HG02852 (cell line): ENCODE measurements around the gene VWA5B1.

Experiments
- ATAC-seq: cut with Tn5 transposase; IDR thresholded peaks from one replicate; pipeline ENCODE4 v1.9.1; 2021; ENCODE audit warnings: mild to moderate bottlenecking, moderate library complexity; ENCODE audit not compliant: unreplicated experiment

Gene VWA5B1

GRCh38 chr1:20322081-20322824 lies 31.6 kb downstream of the VWA5B1 start:
- peak; percentile 75 for ATAC-seq

- ATAC-seq: no peak
These were observed 32.3 kb downstream of the VWA5B1 start for GRCh38 chr1:20322825-20323612.

DNA sequence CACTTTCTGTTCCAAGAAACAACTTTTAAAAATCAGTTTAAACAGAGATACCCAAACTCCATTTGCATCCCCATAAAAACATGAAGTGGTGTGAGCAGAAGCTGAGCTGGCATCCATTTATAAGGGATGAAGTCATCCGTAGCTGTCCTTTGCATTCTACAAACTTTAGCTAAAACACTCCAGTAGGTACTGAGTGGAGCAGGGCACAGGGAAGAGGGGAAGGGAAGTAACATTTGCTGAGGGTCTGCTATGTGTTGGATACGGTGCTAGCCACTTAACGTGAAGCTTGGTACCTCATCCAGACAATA lies 32.9 kb downstream of the VWA5B1 start:
- ATAC-seq: no peak

DNA sequence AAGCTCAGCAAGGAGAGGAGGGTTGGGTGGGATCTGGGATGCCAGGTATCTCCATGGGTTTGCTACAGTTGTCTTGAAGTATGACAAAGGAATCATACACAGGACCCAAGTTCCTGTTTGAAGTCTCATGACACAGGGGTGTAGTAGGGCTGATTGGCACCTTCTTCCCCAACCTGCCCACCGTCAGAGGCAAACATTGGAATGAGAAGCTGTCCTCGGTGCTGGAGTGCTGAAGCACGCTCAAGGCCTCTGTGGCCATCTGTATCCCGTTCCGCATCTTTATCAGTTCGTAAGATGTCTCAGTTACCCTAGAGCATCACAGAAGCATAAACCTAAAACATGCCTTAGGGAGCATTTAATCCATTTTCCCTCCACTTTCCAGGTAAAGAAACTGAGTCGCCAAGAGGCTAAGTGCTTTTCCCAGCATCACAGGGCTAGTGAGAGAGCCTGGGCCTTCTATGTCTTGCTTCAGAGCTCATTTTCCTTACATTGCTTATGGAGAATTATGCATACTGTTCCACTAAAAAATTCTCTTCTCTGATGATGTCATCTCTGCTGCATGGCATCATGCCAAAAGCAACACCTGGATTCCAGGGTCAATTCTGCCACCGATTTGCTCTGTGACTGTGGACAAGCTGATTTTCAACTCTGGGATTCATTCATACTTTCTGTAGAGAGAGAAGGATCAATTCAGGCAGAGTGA lies 34.2 kb downstream of the VWA5B1 start:
- no peak for ATAC-seq

DNA sequence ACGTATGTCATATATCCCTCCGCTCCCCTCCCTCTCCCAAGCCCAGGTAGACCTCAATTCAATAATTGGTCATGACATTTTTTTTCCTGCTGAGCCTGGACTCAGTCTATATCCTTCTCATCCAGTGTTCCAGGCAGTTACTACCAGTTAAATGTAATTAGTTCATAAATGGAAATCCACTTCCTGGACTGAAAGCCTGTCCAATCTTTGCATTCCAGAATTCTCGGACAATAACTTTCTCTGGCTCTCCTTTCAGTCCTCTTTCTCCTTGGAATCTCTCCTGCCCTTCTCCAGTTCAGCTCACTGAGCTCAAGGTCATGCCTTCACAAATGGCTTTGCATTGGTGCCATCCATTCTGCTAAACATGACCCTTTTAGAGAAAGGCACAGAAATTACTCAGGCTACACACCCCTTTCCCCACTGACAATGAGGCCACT lies 34.8 kb downstream of the VWA5B1 start:
- no peak for ATAC-seq

- no peak for ATAC-seq
These were observed 35.3 kb downstream of the VWA5B1 start for GRCh38 chr1:20325844-20326420.

- ATAC-seq: no peak
These were observed 36.8 kb downstream of the VWA5B1 start for GRCh38 chr1:20327467-20327866.

DNA sequence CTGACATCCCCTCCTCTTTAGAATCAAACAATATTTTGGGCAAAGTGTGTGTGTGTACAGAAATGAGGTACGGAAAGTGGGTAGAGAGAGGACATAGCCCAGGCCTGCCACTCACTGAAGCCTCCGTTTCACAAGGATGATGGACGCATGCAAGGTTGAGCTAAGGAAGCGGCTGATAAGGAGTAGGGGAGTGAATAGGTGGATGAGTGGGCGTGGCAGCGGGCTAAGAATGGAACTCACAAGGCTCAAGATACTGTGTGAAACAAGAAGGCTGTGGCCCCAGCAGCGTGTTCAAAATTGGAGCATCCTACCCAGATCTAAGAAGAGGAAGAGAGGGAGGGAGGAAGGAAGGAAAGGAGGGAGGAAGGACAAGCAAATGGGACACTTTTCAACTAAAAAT lies 37.5 kb downstream of the VWA5B1 start:
- no peak for ATAC-seq

GRCh38 chr1:20329793-20330542 lies 39.3 kb downstream of the VWA5B1 start:
- ATAC-seq: no peak

GRCh38 chr1:20334103-20334502 lies 43.4 kb downstream of the VWA5B1 start:
- no peak for ATAC-seq

DNA sequence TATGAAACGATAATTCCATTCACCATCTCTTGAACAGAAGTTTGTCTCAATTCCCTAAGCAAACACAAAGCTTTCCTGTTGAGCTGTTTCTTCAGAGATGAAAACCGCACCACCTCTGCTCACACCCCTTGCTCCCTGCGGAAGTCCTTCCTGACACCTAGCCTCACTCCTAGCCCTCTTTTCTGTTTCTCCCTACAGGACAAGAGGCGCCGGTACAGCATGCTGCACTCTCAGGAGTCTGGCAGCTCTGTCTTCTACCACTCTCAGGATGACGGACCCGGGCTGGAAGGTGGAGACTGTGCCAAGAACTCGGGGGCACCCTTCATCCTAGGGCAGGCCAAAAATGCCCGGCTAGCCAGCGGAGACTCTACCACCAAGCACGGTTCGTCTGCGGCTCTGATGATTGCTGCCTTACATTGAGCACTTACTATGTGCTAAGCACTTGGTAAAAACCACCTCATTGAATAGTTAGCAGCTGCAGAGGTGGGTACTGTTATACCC lies 45.5 kb downstream of the VWA5B1 start:
- no peak for ATAC-seq

DNA sequence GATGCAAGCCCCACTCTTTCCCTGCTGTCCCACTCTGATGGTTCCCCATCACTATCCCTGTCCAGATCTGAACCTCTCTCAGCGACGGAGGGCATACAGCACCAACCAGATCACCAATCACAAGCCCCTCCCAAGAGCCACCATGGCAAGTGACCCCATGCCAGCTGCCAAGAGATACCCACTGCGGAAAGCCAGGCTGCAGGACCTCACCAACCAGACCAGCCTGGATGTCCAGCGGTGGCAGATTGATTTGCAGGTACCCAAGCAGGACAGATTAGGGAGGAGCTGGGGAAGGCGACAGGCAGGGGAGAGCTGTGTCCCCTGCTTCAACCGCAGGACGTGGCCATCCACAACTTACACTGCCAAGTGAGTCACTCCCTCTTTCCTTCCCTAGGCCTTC lies 46.9 kb downstream of the VWA5B1 start:
- ATAC-seq: no peak

DNA sequence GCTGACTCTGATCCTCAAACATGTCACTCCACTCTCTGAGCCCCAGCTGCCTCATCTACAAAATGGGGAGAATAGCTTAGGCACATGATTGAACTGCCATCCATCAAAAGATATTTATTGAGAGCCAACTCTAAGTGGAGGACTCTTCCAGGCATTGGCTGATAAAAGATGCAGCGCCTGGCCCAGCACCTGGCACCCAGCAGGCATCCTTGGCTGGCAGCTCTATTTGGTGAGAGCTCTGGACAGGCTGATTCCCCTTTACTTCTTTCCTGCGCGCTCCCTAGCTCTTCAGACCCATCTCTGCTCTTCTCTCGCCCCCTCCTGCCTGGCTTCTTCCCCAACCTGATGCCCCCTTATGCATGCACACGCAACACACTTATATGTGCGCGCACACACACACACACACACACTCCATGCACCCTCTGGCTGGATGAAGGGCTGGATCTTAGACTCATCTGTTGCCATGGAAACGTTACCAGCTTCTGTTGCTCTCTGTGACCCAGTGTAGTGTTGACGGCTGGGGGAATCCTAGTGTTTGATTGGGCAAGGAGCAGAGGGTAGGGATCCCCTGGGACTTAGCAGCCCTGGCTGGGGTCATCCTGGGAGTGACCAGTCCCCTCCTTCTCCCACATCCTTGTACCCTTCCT lies 49.3 kb downstream of the VWA5B1 start:
- no peak for ATAC-seq

- ATAC-seq: no peak
These were observed 51.8 kb downstream of the VWA5B1 start for GRCh38 chr1:20342294-20343148.

DNA sequence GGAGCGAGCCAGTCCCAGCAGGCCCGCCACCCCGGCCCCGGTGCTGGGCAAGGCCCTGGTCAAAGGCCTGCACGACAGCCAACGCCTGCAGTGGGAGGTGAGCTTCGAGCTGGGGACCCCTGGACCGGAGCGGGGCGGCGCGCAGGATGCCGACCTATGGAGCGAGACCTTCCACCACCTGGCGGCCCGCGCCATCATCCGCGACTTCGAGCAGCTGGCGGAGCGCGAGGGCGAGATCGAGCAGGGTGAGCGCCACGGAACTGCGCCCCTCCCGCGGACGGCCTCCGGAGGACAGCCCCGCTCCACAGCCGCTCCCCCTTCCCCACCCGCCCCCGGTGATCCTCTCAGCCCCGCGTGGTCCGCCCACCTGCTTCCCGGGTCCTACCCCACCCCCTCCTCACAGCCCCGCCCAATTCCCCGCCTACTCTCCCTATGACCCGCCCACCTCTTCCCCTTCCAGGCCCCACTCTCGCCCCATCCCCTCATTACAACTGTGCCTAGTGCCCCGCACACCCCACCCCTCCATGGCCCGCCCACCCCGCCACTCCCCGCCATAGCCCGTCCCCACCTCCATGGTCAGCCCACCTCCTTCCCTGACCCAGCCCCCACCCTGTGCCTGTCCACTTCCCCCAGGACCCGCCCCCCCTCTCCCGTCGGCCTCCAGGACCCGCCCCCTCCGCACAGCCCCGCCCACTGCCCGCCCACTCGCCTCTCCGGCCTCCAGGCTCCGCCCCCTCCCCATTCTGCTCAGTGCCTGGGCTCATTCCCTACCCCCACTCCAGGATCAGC lies 52.7 kb downstream of the VWA5B1 start:
- ATAC-seq: no peak

- ATAC-seq: no peak
These were observed 53.2 kb downstream of the VWA5B1 start for GRCh38 chr1:20343938-20344302.

DNA sequence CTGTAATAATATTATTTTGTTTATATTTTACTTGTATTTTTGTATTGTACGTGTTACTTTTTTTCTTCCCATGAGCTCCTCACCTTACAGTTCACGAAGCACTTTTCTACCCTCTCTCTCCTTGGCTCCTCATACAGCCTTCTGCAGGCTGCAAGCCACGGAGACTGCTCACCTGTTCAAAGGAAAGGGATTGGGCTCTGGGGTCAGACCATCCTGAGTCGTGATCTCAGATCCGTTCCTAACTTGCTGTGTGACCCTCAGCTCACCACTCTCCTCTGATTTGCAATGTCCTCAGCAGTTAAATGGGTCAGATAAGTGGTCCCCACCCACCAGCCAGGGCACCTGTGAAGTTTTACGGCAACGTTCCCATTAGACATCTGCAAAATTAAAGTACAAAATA lies 54.1 kb downstream of the VWA5B1 start:
- no peak for ATAC-seq

DNA sequence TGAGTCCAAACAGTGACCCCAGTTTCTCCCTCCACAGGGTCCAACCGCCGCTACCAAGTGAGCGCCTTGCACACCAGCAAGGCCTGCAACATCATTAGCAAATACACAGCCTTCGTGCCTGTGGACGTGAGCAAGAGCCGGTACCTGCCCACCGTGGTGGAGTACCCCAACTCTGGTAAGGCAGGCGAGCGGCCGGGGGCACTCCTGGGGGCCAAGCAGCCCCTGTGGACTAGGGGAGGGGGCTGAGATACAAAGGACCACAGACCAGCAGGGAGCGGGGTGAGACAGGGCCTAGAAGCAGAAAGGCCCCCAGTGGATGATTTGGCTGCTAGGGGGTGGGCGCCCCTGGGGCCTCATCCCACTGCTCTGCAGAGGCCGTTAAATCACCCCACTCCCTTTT lies 54.7 kb downstream of the VWA5B1 start:
- no peak for ATAC-seq

- ATAC-seq: no peak
These were observed 55.8 kb downstream of the VWA5B1 start for GRCh38 chr1:20346433-20346832.
